CD4-positive, alpha-beta T cell treated with Interleukin-12 subunit alpha and Interleukin-12 subunit beta, for 1 hour (primary cell): ENCODE data around the gene RNU5B-1.

Experiments used
- DNase-seq: peaks from one replicate; pipeline ENCODE4 v3.0.0-alpha.2; 2020

Gene RNU5B-1

GRCh38 chr15:65329288-65329983, 25.0 kb downstream of the RNU5B-1 start:
- DNase-seq = no peak

GRCh38 chr15:65329984-65330735, 25.7 kb downstream of the RNU5B-1 start:
- no peak for DNase-seq

DNA sequence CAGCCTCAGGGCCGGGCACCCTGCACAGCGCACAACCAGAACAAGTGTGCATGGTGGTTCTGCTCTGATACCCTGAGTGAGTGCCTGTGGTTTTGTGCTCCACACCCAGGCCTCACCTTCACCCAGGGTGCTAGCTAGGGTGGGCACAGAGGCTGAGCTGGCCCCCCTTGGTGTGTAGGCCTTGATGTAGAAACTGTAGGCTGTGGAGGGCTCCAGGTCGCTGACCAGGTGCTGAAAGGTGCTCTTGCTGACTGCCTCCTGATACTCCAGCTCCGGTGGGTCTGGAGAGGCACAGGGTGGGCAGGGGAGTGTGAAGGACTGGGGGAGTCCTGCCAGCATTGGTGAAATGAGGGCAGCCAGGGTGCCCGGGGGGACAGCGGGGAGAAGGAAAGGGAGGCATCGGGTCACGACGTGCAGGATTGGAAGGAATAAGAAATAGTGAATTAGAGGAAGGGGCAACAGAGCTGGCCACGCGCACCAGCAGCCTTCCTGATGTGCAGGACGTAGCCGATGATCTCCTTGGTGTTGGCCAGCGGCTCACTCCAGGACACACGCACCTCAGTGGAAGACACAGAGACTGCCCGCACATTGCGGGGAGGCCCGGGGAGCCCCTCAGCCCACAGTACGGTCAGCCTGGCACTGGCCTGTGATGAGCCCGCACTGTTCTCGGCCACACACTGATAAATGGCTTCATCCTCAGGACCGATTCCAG, 26.6 kb downstream of the RNU5B-1 start:
- no peak for DNase-seq

GRCh38 chr15:65331811-65332210, 27.3 kb downstream of the RNU5B-1 start:
- DNase-seq = no peak

DNA sequence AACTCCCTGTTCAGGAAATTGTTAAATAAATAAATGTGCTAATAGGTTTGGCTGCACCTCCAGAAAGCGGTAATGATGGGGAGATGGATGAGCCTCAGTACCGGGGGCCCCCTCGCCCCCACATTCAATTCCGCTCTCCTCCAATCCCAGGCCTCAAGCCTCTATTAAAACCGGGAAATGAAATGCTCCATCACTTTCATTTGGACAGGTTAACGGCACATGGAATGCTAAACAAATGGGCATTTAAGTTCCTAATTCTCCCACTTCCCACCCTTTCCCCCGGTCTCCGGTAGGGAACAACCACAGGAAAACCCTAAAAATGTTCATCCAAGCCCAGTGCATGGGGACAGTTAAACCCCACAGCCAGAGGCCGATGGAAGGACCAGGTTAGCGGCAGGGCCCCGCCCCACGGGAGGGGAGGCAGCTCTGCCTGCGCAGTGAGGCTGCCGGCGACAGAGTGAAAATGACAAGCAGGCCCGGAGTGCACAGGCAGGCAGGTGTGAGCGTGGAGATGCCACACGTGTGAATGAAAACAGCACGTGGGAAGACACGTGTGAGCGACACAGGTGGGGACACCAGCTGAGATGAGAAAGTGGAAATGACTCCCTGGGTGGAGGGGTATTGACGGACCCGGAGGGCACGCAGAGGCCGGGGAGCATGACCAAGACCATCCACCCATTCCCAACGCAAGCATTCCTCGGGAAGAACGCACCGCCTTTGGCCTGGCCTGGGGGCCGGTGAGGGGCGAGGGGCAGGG, 28.1 kb downstream of the RNU5B-1 start:
- no peak for DNase-seq

DNA sequence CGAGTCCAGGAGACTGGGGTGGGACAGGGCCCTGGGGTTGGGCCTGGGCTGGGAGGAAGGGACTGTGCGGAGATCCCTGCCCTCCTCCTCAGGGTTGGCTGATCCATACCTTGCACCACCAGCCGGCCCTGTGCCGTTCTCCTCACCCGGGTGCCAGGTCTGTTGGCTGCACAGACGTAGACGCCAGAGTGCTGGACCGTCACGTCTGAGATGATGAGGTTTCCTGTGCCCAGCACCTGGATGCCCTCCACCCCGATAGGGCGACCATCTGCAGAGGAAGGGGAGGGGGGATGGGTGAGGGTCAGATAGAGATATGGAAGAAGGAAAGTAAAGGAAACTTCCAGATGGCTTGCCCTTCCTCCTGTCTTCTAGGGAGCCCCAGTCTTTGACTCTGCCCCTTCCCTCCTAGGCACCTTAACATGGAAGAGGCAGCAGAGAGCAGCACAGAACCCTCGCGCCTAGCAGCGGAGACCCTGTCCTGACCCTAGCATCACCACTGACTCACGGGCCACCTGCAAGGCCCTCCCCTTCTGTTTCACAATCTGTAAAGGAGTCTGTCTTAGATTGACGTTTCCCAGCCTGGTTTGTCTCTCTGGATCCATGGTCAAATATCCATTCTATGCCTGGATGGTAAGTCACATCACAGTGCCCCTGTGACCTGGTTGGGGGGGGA, 28.8 kb downstream of the RNU5B-1 start:
- no peak for DNase-seq

- no peak for DNase-seq
Measured at GRCh38 chr15:65333856-65334255, 29.4 kb downstream of the RNU5B-1 start.

GRCh38 chr15:65334586-65335231, 30.2 kb downstream of the RNU5B-1 start:
- DNase-seq = no peak

DNA sequence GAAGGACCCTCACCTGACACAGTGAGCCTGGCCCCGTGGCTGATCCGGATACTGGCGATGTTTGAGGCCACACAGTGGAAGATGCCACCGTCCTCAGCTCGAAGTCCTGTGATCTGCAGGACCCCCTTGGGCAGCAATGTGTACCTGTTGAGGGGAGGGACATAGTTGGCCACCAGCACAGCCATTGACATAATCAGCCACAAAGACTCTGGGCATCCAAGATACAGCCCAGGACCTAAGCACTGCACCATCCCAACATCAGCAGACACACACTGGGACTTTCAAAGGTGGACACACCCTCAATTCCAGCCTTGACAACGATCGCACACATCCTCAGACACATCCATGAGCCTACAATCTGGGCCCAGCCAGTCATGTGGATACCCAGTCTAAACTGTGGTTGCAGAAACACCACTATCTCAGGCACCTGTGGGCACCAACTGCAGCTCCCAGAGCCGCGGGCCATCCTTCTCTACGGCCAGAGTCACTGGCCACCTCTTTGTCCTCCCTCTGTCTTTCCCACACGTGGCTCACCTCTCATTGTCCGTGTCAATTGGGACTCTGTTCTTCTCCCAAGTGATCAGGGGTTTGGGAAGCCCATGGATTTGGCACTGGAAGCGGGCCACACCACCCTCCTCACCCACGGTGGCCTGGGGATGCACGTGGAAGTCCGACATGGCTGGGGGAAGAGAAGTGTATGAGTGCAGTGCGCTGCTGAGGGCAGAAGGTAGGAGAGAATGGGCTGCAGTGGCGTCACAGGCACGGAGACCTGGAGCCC, 31.0 kb downstream of the RNU5B-1 start:
- no peak for DNase-seq

GRCh38 chr15:65336493-65337435, 32.3 kb downstream of the RNU5B-1 start:
- no peak for DNase-seq

DNA sequence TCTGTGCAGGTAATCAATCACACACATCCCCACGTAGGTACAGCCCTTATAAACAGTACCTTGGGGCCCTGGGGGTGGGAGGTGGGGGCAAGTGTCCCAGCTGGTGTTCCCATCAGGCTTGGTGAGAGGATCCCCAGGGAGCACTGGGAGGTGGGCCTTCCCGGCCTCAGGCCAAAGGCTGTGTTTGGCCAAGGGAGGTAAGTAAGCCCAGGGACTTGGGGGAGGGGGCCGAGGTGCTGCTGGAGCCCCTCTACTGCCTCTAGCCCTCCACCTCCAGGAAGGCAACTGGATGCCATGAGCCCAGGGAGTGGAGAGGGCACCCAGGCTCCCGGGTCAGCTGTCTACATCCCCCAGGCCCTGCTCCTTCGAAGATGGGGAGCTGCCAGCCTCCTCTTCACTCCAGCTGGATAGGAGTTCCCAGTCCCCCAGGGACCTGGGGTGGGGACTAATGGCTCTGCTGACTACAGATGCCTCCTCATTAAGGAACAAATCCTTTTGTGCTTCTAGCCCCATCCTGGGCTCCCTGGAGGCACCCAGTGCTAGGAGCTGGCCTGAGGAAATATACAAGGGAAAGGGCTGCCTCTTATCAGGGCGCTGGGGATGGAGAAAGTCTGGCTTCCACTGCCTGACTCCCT, 33.1 kb downstream of the RNU5B-1 start:
- DNase-seq = no peak

GRCh38 chr15:65338366-65338765, 33.9 kb downstream of the RNU5B-1 start:
- no peak for DNase-seq

GRCh38 chr15:65338823-65339222, 34.3 kb downstream of the RNU5B-1 start:
- no peak for DNase-seq

- no peak for DNase-seq
Measured at GRCh38 chr15:65339416-65339815, 34.9 kb downstream of the RNU5B-1 start.

DNA sequence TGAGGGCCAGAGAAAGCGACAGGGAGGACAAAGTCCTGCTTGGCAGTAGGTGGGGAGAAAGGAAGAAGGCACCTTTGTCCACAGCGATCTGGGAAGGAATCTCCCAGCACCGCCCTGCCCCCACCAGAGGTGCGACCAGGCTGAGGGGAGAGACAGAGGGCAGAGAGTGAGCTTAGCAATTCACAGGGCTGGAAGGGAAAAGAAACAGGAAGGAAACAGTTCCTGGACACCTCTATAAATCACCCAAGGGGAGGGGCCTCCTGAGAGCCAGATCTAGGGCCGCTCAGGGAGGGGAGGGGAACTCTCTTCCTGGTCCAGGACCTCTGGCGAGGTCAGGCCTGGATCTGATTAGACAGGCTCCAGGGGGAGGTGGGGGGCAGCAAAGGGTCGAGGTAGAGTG, 35.4 kb downstream of the RNU5B-1 start:
- no peak for DNase-seq

- DNase-seq = no peak
Measured at GRCh38 chr15:65342493-65342892, 38.0 kb downstream of the RNU5B-1 start.

- DNase-seq = no peak
Measured at GRCh38 chr15:65343374-65343981, 39.0 kb downstream of the RNU5B-1 start.

DNA sequence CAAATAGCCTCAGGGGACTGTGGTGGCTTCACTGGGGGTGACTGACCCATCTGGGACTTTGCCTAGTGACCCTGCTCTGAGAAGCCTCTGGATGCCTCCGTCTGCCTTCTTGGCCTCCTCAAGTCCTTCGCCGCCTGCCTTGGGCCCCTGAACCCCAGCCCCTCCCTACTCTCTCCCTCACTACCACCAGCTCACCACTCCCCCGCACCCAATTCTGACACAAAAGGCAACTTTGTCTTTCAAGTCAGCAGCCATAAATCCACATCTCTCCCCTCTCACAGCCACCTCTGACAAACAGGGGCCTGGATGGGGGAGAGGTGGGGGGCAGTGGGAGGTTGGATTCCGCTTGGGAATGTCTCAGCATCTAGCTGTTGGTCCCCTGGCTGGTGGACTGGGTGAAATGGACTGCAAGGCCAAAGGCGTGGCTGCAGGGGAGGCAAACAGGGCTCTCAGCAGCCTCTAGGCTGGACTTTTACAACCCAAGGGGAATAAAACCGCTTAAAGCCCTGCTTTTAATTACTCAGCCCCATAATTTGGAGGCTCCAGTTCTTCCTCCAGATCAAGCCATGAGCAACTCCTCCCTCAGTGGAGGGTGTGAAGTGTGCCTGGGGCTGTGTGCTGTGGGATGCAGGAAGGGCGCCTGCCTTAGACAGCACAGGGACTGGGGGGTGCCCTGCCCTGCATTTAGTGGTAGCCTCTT, 39.9 kb downstream of the RNU5B-1 start:
- DNase-seq = no peak

DNA sequence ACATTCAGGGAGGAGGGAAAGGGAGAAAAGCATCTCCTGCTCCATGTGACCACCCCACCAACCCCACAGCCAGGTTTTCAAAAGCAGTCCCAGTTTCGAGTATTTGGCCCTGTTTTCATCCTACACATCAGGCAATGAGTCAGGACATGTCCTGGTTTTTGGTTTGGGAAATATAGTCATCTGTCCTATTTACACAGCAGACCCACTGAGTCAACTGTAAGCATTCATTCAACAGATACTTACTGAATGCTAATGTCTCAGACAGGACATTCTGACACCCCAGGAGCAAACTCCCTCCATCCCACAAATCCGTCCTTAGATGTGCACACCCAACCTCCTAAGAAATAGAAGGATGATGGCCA, 40.4 kb downstream of the RNU5B-1 start:
- no peak for DNase-seq
